Sigmoid colon (tissue), 7 donors: ENCODE data around the gene TNIK. TPM values are rescaled to one million over a fixed set of nuclear protein-coding genes. Genes with fewer than 3 reads are reported as not detected.

ENCODE experiments used
- DNase-seq: peaks from one replicate; pipeline ENCODE4 v3.0.0-alpha.2; 2019
- H3K27ac ChIP-seq, 4 donors: fragments of 200-600 bp; sonication (generic); one replicate each; pipeline ENCODE4 v1.5.1; 2016 to 2019; ENCODE audit warnings: mild to moderate bottlenecking in 1 of 4
- H3K27me3 ChIP-seq, 3 donors: fragments of 200-600 bp; sonication (generic); one replicate each; pipeline ENCODE4 v1.5.1; 2019; ENCODE audit warnings: mild to moderate bottlenecking in 1 of 3
- H3K36me3 ChIP-seq, 4 donors: fragments of 200-600 bp; sonication (generic); one replicate each; pipeline ENCODE4 v1.5.1; 2016 to 2019
- H3K4me1 ChIP-seq, 4 donors: fragments of 200-600 bp; sonication (generic); one replicate each; pipeline ENCODE4 v1.5.1; 2017 to 2019
- H3K4me3 ChIP-seq, 4 donors: fragments of 200-600 bp; sonication (generic); one replicate each; pipeline ENCODE4 v1.5.1; 2017 to 2019; ENCODE audit warnings: mild to moderate bottlenecking in 2 of 4, moderate library complexity in 1 of 4
- H3K9me3 ChIP-seq, 4 donors: fragments of 200-600 bp in 3 of 4; sonication (generic) in 3 of 4; one replicate each; pipeline versions ENCODE4 v1.5.1 to v1.6.1; 2013 to 2019
- CTCF ChIP-seq, 4 experiments: fragments of 450-650 bp in 3 of 4; fragments of 200-600 bp in 1 of 4; IDR thresholded peaks; one replicate each; pipeline ENCODE4 v1.5.1; 2016 to 2019; ENCODE audit warnings: antibody characterized with exemption in 4 of 4, mild to moderate bottlenecking in 3 of 4, moderate library complexity in 2 of 4
- EP300 ChIP-seq, 4 donors: sonication (generic); formaldehyde crosslinking; IDR thresholded peaks; one replicate each; pipeline ENCODE4 v1.6.1; 2017; ENCODE audit warnings: antibody characterized with exemption in 4 of 4
- POLR2A ChIP-seq, 2 donors: fragments of 450-650 bp; IDR thresholded peaks; one replicate each; pipeline ENCODE4 v1.6.1; 2016; ENCODE audit warnings: antibody characterized with exemption in 2 of 2, mild to moderate bottlenecking in 2 of 2, moderate library complexity in 2 of 2
- POLR2AphosphoS5 ChIP-seq, 4 donors: sonication (generic); formaldehyde crosslinking; IDR thresholded peaks; one replicate each; pipeline ENCODE4 v1.6.1; 2017; ENCODE audit warnings: antibody characterized with exemption in 4 of 4
- WGBS, 2 donors: extraction: QIAGEN DNeasy Blood & Tissue Kit; methylation state at CpG; one replicate each; pipeline ENCODE4 v1.1.7; 2013; 5-methylcytosine and 5-hydroxymethylcytosine counted together
- intact Hi-C: fragments of 100-400 bp; cut with DNase I; formaldehyde crosslinking; loops from one replicate; pipeline ENCODE4 v1.15.1; 2023
- polyA plus RNA-seq, 3 donors: library from polyadenylated mRNA; stranded (reverse); fragments of 200-250 nt; gene quantifications; one replicate each; pipeline ENCODE4 v1.2.3, GENCODE V29; 2013
- total RNA-seq, 4 donors: library from RNA; depleted of rRNA; stranded (reverse); fragments of >200 nt; gene quantifications; one replicate each; pipeline ENCODE4 v1.1.0, GENCODE V29; 2016
- donor health status: healthy with polysubstance abuse.
- donor health status: Bipolar disorder and iron deficiency.
- donor health status: healthy.

Gene TNIK
- total and polyA plus RNA-seq, 7 donors = 5.4 to 21.3 (median 9.2) TPM

DNA sequence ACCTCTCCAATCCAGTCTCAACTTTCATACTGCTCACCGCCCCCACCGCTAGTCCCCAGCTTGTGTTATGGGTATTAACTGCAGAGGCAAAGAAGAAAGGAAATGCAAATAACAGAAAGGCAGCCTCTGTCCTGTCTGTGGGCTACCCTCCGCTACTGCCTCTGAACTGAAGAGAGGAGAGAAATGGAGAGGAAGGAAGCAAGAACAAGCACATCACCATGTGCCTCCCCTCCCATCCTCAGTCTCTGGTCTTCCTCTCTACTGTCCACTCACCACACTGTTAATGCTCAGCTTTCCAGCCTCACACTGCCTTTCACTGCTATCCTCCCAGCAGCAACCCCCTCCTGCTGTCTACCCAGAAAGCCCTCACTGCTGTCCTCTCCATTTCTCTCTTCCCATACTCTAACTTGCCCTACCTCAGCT, 294.7 kb downstream of the TNIK start:
- TF ChIP-seq EP300 (IDR thresholded peaks at IDR 0.05) (no peak), POLR2A (IDR thresholded peaks at IDR 0.05) (no peak), POLR2AphosphoS5 (IDR thresholded peaks at IDR 0.05) (no peak), CTCF (IDR thresholded peaks at IDR 0.05) (no peak)
- Histone ChIP-seq H3K27me3 (no peaks in the 10 kb centered on the region), H3K4me3 (no peak overlapping the region), H3K4me1 (no peaks in the 10 kb centered on the region), H3K27ac (no peak overlapping the region), H3K9me3 (peaks cover 0 to 8% (median 2%) of the 10 kb centered on the region in 4 donors), H3K36me3 (peaks cover 0 to 24% (median 4%) of the 10 kb centered on the region in 4 donors)
- no peak for DNase-seq
- intact Hi-C loops = no loop called here
- 84 to 91% methylated on average over 3 of the region's 3 CpGs for whole genome bisulfite sequencing, 2 donors

- peaks cover 0 to 33% (median 6%) of the 10 kb centered on the region in 4 donors for H3K36me3 ChIP-seq
- intact Hi-C loops = no loop called here
- H3K4me3 ChIP-seq = no peak overlapping the region
- no peak for DNase-seq
- no peaks in the 10 kb centered on the region for H3K27me3 ChIP-seq
- H3K27ac ChIP-seq = no peak overlapping the region
- H3K9me3 ChIP-seq = peaks cover 0 to 8% (median 2%) of the 10 kb centered on the region in 4 donors
- H3K4me1 ChIP-seq = no peaks in the 10 kb centered on the region
- TF ChIP-seq EP300 (IDR thresholded peaks at IDR 0.05) (no peak), POLR2AphosphoS5 (IDR thresholded peaks at IDR 0.05) (no peak)
Observed at GRCh38 chr3:171164067-171164465, 296.1 kb downstream of the TNIK start.

DNA sequence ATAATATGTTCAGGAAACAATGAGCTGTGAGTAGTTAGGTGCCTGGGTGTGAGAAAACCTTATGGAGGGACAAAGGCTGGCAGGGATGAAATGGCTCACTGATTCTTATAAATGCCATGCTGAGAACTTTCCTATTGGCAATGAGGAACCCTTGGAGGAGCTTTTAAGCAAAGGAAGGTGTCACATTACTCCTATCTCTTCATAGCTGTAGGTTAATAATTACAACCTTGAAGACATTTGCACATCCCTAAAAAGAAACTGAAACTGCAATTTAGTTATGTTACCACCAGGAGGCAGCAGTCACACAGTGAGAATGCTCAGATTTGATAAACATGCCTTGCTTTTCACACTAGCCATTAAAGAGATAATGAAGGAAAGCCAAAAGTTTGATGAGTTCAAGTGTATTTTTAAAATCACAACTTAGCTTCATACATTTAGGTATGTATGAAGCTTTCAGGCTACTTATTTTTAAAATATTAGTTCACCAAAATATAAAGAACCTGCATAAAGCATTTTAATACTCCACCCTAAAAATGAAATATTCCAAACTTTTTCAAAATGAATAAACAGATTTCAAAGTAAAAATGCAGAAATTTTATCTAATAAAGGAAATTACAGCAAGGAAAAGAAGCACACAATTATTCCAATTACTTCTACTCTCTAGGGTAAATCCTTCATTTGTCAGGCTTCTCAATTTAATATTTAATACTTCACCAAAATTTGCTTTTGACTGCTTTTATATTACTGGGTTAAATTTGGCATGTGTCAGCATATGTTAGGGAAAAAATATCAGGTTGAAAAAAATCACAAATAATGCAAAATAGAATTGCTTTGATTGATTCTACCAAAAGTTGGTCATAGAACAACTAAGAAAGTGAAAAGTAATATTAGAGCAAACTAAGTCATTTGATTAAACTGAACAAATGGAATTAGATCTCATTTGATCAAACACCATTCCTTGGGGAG, 296.8 kb downstream of the TNIK start:
- Histone ChIP-seq H3K27me3 (no peaks in the 10 kb centered on the region), H3K4me3 (no peak overlapping the region), H3K36me3 (peaks cover 0 to 33% (median 6%) of the 10 kb centered on the region in 4 donors), H3K4me1 (no peaks in the 10 kb centered on the region), H3K27ac (no peak overlapping the region), H3K9me3 (peaks cover 0 to 8% (median 2%) of the 10 kb centered on the region in 4 donors)
- DNase-seq = no peak
- intact Hi-C loops = no loop called here
- no peak for TF ChIP-seq POLR2A (IDR thresholded peaks at IDR 0.05)
- TF ChIP-seq CTCF (IDR thresholded peaks at IDR 0.05) = peak in 3 of 4 experiments; percentile 17 to 30 (median 28)

DNA sequence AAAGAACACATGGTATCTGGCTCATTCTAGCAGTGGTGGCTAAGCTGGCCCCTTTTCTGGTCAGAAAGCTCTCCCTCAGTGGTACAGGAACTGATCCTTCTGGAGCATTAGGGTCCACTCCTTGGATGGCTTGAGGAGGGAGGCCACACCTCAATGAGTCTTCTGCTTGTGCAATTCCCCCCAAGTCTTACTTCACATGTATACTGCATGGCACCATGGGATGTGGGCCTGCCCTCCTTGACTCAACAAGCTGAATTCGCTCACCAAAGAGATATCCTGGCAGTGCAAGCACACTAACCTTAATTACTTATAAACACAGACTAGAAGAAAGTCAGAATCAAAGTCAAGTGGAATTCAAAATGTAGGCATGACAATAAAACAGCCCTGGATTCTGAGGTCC, 299.9 kb downstream of the TNIK start:
- Histone ChIP-seq H3K27me3 (no peaks in the 10 kb centered on the region), H3K27ac (no peak overlapping the region), H3K4me1 (no peaks in the 10 kb centered on the region), H3K4me3 (no peak overlapping the region), H3K36me3 (peaks cover 0 to 35% (median 6%) of the 10 kb centered on the region in 4 donors), H3K9me3 (peaks cover 0 to 8% (median 2%) of the 10 kb centered on the region in 4 donors)
- WGBS, 2 donors = 93 to 99% methylated on average over 1 of the region's 1 CpG
- intact Hi-C loops = no loop called here
- no peak for DNase-seq
- no peak for TF ChIP-seq POLR2A (IDR thresholded peaks at IDR 0.05)
- no peak for TF ChIP-seq EP300 (IDR thresholded peaks at IDR 0.05)
- TF ChIP-seq CTCF (IDR thresholded peaks at IDR 0.05) = no peak
- TF ChIP-seq POLR2AphosphoS5 (IDR thresholded peaks at IDR 0.05) = no peak

DNA sequence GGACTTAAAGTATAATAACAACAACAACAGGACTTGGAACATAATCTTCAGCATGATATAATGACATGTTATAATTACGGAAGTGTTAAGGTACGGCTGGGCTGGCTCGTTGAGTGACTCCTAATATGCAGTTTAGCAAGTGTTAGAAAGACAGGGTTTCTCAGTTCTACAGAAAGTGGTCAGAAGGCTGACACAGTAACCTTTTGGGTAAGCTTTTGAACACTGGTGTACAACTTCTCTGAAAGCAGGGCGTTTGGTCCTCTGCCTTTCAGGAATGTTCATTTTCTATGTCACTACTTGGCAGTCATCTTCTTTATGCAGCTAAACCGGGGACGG, 300.4 kb downstream of the TNIK start:
- intact Hi-C loops = no loop called here
- Histone ChIP-seq H3K27me3 (no peaks in the 10 kb centered on the region), H3K27ac (no peak overlapping the region), H3K9me3 (peaks cover 0 to 8% (median 2%) of the 10 kb centered on the region in 4 donors), H3K36me3 (peaks cover 0 to 40% (median 6%) of the 10 kb centered on the region in 4 donors), H3K4me1 (no peaks in the 10 kb centered on the region), H3K4me3 (no peak overlapping the region)
- 94 to 95% methylated on average over 6 of the region's 6 CpGs for WGBS, 2 donors
- no peak for TF ChIP-seq POLR2AphosphoS5 (IDR thresholded peaks at IDR 0.05)
- no peak for TF ChIP-seq POLR2A (IDR thresholded peaks at IDR 0.05)
- DNase-seq = no peak
